Measurements from ENCODE around the gene KIF16B.

KIF16B gene

DNA sequence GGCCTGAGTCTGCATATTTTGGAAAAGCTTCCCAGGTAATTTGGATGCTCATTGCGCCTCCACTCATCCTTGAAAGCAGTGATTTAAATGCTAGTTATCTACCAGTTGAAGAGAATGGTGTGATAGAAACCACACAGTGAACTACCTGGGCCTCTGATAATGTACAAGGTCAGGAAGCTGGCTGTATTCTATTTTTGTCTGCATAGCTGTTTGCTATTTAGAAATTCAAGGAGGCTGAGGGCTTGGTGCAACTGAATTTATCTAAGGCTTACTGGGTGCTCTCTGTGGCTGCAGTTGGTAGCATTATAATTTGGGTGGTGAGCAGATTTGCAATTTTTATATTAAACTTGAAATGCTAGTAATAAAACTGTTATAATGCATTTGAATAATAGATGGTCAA lies 245.6 kb downstream of the KIF16B start:
- TF ChIP-seq CTCF (IDR thresholded peaks at IDR 0.05; ENCODE audit: extremely low read depth, insufficient read depth, missing control alignments) = no peak
- DNase-seq (ENCODE audit: low spot score) = no peak
- in situ Hi-C loops (cut with MboI; ENCODE audit: low pct_unique_long_range_greater_than_20kb, low sequenced_read_pairs, unreplicated experiment) = no loop called here

DNA sequence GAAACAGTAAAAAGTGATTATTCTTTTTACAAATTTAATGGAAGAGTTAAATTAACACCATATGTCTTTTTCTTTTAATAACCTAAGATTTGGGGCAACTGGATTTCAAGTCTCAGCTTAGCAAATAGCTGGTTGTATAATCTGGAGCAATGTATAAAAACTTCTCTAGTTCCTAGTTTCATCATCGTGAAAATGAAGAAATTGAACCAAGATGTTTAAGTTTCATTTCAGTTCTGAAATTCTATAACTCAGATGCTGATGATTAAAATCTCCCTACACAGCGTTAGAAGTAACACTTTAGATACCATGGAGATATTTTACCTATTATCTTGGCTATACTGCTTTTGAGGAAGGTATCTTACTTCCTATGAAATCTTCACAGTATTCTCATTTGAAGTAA lies 252.0 kb downstream of the KIF16B start:
- DNase-seq (ENCODE audit: low spot score) = no peak
- in situ Hi-C loops (cut with MboI; ENCODE audit: low pct_unique_long_range_greater_than_20kb, low sequenced_read_pairs, unreplicated experiment) = no loop called here

DNA sequence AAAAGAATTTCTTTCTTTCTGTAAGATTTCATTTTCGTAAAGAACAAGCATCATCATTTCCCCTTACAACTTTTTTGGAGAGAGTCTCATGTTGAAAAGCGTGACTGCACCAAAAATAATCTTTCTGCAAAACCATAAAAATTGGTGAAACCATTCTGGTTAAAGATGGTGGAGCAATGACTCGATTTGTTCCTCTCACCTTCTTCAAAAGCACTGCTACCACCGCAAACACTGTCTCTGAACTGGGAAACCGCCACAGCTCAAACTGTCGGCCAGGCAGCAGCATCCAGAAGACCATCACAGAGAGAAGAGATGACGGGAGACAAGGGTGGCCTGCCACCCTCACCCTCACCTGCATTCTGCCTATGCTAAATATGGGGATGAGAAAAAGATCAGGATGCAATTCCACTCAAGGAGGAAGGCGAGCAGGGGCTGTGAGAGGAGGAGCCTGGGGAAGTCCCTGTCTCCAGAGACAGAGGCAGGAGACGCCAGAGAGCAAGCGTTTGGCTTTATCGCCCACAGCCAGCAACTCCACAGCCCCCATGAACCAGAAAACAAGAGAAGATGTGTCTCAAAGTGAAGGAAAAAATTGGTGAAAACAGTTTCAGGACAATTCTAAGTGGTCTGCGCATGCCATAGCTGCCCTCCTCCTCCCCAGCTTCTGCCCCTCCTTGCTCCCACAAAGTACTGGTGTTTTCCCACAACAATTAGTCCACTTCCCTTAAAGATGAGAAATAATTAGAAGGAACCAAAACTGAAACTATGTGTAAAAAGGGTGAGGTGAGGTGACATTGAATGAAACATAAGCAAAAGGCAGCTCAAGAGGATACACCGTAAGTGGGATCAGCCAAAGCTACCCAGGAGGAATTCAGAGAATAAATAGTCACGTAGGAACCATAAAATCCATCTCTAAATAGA lies 255.5 kb downstream of the KIF16B start:
- in situ Hi-C loops (cut with MboI; ENCODE audit: low pct_unique_long_range_greater_than_20kb, low sequenced_read_pairs, unreplicated experiment) = no loop called here
- no peak for DNase-seq (ENCODE audit: low spot score)
- no peak for TF ChIP-seq CTCF (IDR thresholded peaks at IDR 0.05; ENCODE audit: extremely low read depth, insufficient read depth, missing control alignments)

More for the DNA sequence above, 252.0 kb downstream of the KIF16B start:
- no peak for TF ChIP-seq CTCF (IDR thresholded peaks at IDR 0.05; ENCODE audit: extremely low read depth, insufficient read depth, missing control alignments)

DNA sequence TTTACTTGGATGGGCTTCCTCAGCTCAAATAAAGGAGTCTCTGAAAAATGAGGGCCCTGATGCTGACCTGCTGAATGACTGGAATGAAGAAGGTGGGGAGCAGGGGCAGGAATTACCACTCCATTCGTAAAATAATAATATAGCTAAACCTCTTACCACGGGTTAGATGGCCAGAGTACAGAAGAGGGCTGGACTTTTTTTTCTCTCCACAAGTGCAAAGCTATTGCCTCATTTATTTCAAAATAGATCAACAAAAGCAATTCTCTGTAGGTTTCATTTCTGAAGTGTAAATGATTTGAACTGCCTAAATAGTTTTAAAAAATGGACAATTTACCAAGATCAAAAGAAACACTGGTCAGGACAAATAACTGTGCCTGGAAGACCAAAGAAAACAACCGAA lies 256.7 kb downstream of the KIF16B start:
- in situ Hi-C loops (cut with MboI; ENCODE audit: low pct_unique_long_range_greater_than_20kb, low sequenced_read_pairs, unreplicated experiment) = no loop called here
- no peak for DNase-seq (ENCODE audit: low spot score)
- TF ChIP-seq CTCF (IDR thresholded peaks at IDR 0.05; ENCODE audit: extremely low read depth, insufficient read depth, missing control alignments) = no peak

DNA sequence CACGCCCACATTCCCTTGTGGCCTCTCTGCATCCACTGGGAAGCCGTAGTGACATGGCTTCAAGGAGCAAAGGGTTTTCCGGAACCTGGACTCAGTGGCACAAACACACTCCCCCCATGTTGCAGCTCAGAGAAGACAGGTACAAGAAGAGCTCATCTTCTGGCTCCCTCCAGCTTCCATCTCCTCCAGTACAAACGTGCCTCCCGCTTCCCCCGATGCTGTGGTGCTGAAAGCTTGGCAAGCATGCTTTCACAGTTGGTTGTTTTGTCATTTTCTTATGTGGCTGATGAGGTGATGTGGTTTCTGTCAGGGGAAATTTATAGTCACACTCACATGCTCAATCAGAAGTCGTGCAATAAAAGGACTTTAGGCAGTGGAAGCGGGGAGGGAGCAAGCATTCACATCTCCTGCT lies 258.5 kb downstream of the KIF16B start:
- in situ Hi-C loops (cut with MboI; ENCODE audit: low pct_unique_long_range_greater_than_20kb, low sequenced_read_pairs, unreplicated experiment) = no loop called here
- no peak for DNase-seq (ENCODE audit: low spot score)
- TF ChIP-seq CTCF (IDR thresholded peaks at IDR 0.05; ENCODE audit: extremely low read depth, insufficient read depth, missing control alignments) = no peak

- in situ Hi-C loops (cut with MboI; ENCODE audit: low pct_unique_long_range_greater_than_20kb, low sequenced_read_pairs, unreplicated experiment) = no loop called here
- no peak for TF ChIP-seq CTCF (IDR thresholded peaks at IDR 0.05; ENCODE audit: extremely low read depth, insufficient read depth, missing control alignments)
- no peak for DNase-seq (ENCODE audit: low spot score)
Observed at GRCh38 chr20:16314320-16314719, 258.9 kb downstream of the KIF16B start.

All from GM13977 (cell line).